Measurements from ENCODE around the gene EHD3. TPM values are rescaled to one million over a fixed set of nuclear protein-coding genes. Genes with fewer than 3 reads are reported as not detected.

The EHD3 gene
- total RNA-seq, 1 experiment from 2014 or later, result 152 TPM

- Histone ChIP-seq H3K27ac (ENCODE audit: low read length) (peak overlapping the region; percentile 96), H3K9me3 (ENCODE audit: low read length) (no peaks in the 10 kb centered on the region), H3K4me1 (ENCODE audit: low read length) (peaks cover 54% of the 10 kb centered on the region), H2AFZ (ENCODE audit: low read length) (no peak overlapping the region), H3K36me3 (ENCODE audit: insufficient read depth, low read length) (peaks cover 43% of the 10 kb centered on the region), H3K9ac (ENCODE audit: low read length) (peak overlapping the region; percentile 91), H4K20me1 (ENCODE audit: insufficient read depth, low read depth, low read length) (peaks cover 40% of the 10 kb centered on the region), H3K27me3 (ENCODE audit: low read length) (no peaks in the 10 kb centered on the region), H3K4me2 (ENCODE audit: low read depth, low read length, poor library complexity, severe bottlenecking) (peak overlapping the region; percentile 94), H3K4me3 (ENCODE audit: low read length) (peak overlapping the region; percentile 81), H3K79me2 (ENCODE audit: low read length) (peaks cover 61% of the 10 kb centered on the region), H3K9me2 (replicated peaks; ENCODE audit: insufficient read depth, low read length) (no peaks in the 10 kb centered on the region)
- DNase-seq, result peak; percentile 56
These were observed 941 bp downstream of the EHD3 start for GRCh38 chr2:31234683-31235503.

GRCh38 chr2:31235504-31235902 is 1.6 kb downstream of the EHD3 start:
- Histone ChIP-seq H4K20me1 (ENCODE audit: insufficient read depth, low read depth, low read length) (peaks cover 46% of the 10 kb centered on the region), H3K27me3 (ENCODE audit: low read length) (no peaks in the 10 kb centered on the region), H3K4me1 (ENCODE audit: low read length) (peaks cover 60% of the 10 kb centered on the region), H2AFZ (ENCODE audit: low read length) (no peak overlapping the region), H3K36me3 (ENCODE audit: insufficient read depth, low read length) (peaks cover 49% of the 10 kb centered on the region), H3K9me3 (ENCODE audit: low read length) (no peaks in the 10 kb centered on the region), H3K9ac (ENCODE audit: low read length) (peak overlapping the region; percentile 91), H3K9me2 (replicated peaks; ENCODE audit: insufficient read depth, low read length) (no peaks in the 10 kb centered on the region), H3K27ac (ENCODE audit: low read length) (peak overlapping the region; percentile 96), H3K79me2 (ENCODE audit: low read length) (peaks cover 67% of the 10 kb centered on the region), H3K4me2 (ENCODE audit: low read depth, low read length, poor library complexity, severe bottlenecking) (peak overlapping the region; percentile 94), H3K4me3 (ENCODE audit: low read length) (peak overlapping the region; percentile 81)
- peak; percentile 67 for DNase-seq

DNA sequence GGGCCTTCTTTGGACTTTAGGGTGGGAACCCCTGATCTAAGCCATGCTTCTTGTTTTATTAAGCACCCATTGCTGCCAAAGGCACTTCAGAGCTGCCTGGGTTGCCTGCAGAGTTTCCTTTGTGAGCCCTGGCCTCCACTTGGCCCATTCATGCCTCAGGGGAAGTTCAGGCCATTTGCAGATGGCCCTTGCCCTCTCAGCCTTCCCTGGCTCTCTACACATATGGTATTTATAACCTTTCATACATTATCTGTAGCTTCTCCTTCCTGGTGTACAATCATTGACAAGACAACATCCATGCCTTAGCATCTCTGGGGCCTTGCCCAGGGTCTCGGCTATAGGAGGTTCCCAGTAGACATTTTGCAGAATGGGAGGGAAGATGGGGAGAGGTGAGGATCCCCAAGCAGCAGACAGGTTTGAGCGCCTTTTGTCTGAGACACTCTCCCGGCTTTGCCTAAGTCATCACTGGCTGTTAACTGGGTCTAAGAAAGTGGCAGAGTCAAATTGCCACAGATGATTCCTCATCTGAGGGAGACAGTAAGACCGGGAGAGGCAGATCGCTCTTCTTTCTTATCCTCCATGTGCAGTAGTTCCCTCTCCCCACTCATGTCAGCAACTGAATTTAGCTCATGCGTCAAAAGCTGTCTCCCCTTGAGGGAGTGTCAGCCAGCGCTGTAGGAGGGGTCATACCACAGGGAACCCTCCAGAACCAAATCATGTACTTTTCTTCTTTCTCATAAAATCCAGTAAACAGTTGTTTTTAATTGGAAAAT is 2.7 kb downstream of the EHD3 start:
- Histone ChIP-seq H3K27ac (ENCODE audit: low read length) (peak overlapping the region; percentile 96), H3K4me3 (ENCODE audit: low read length) (peak overlapping the region; percentile 81), H4K20me1 (ENCODE audit: insufficient read depth, low read depth, low read length) (peaks cover 57% of the 10 kb centered on the region), H3K9me3 (ENCODE audit: low read length) (no peaks in the 10 kb centered on the region), H3K9ac (ENCODE audit: low read length) (peak overlapping the region; percentile 91), H3K79me2 (ENCODE audit: low read length) (peaks cover 79% of the 10 kb centered on the region), H2AFZ (ENCODE audit: low read length) (no peak overlapping the region), H3K4me2 (ENCODE audit: low read depth, low read length, poor library complexity, severe bottlenecking) (peak overlapping the region; percentile 94), H3K9me2 (replicated peaks; ENCODE audit: insufficient read depth, low read length) (no peaks in the 10 kb centered on the region), H3K4me1 (ENCODE audit: low read length) (peaks cover 72% of the 10 kb centered on the region), H3K36me3 (ENCODE audit: insufficient read depth, low read length) (peaks cover 60% of the 10 kb centered on the region), H3K27me3 (ENCODE audit: low read length) (no peaks in the 10 kb centered on the region)
- DNase-seq, result peak; percentile 74

DNA sequence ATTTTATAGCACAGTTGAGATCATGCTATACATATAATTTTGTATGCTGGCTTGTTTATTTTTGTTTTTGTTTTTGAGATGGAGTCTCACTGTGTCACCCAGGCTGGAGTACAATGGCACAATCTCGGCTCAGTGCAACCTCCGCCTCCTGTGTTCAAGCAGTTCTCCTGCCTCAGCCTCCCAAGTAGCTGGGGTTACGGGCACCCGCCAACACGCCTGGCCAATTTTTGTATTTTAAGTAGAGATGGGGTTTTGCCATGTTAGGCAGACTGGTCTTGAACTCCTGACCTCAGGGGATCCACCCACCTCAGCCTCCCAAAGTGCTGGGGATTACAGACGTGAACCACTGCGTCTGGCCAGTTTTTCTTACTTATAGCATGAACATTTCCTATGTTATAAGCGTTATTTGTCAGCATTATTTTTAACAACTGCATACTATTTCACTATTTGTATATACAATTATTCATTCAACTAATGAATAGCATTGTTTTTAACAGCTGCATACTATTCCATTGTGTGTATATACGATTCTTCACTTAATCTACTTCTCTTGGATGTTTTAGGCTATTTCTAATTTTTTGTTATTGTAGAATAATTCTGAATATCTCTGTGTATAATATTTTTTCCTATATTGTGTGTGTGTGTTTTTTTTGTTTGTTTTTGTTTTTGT is 3.5 kb downstream of the EHD3 start:
- Histone ChIP-seq H3K36me3 (ENCODE audit: insufficient read depth, low read length) (peaks cover 68% of the 10 kb centered on the region), H3K9ac (ENCODE audit: low read length) (peak overlapping the region; percentile 57), H4K20me1 (ENCODE audit: insufficient read depth, low read depth, low read length) (peaks cover 65% of the 10 kb centered on the region), H3K4me2 (ENCODE audit: low read depth, low read length, poor library complexity, severe bottlenecking) (peak overlapping the region; percentile 94), H3K9me2 (replicated peaks; ENCODE audit: insufficient read depth, low read length) (no peaks in the 10 kb centered on the region), H2AFZ (ENCODE audit: low read length) (no peak overlapping the region), H3K9me3 (ENCODE audit: low read length) (no peaks in the 10 kb centered on the region), H3K27ac (ENCODE audit: low read length) (peak overlapping the region; percentile 96), H3K27me3 (ENCODE audit: low read length) (no peaks in the 10 kb centered on the region), H3K79me2 (ENCODE audit: low read length) (peaks cover 87% of the 10 kb centered on the region), H3K4me3 (ENCODE audit: low read length) (peak overlapping the region; percentile 53), H3K4me1 (ENCODE audit: low read length) (peaks cover 80% of the 10 kb centered on the region)
- peak; percentile 41 for DNase-seq

DNA sequence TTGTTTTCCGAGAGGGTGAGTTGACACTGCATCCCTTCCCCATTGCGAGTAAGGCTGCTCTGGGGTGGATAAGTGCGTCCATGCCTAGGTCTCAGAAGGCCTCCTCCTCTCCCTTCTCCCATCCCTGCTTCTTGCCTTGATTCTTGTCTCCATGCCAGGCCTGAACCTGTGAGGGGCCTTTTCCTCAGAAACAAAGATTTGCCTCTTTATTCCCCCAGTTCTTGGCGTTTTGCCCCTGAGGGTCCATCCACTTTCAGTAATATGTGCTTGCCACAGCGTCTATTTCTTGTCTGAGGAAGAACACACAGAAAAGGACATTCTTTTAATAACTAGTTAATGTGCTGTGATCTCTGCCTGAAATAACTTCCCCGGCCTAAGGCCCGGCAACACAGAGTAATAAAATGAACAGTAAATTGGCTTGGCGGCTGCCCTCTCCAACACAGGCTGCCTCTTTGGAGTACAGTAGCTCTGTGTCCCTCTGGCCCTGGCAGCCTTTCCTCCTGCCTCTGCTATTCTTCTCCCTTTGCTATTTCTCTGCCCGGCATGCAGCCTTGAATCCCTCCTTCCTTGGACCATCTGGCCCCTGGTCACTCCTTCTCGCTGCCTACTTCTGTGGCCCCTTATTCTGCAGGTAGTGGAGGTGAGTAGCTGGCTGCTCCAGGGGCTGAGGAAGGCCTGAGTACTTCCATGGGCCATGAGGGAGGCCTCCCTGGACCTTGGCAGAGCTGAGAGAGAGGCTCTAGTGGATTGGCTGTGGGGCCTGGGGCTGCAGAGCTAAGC is 4.4 kb downstream of the EHD3 start:
- H3K9me2 ChIP-seq (replicated peaks; ENCODE audit: insufficient read depth, low read length), result no peaks in the 10 kb centered on the region
- H3K4me3 ChIP-seq (ENCODE audit: low read length), result peak overlapping the region; percentile 53
- peaks cover 71% of the 10 kb centered on the region for H3K36me3 ChIP-seq (ENCODE audit: insufficient read depth, low read length)
- peak overlapping the region; percentile 96 for H3K27ac ChIP-seq (ENCODE audit: low read length)
- peaks cover 66% of the 10 kb centered on the region for H4K20me1 ChIP-seq (ENCODE audit: insufficient read depth, low read depth, low read length)
- peak overlapping the region; percentile 57 for H3K9ac ChIP-seq (ENCODE audit: low read length)
- H3K4me1 ChIP-seq (ENCODE audit: low read length), result peaks cover 77% of the 10 kb centered on the region
- no peaks in the 10 kb centered on the region for H3K9me3 ChIP-seq (ENCODE audit: low read length)
- no peak overlapping the region for H2AFZ ChIP-seq (ENCODE audit: low read length)
- H3K4me2 ChIP-seq (ENCODE audit: low read depth, low read length, poor library complexity, severe bottlenecking), result peak overlapping the region; percentile 94
- DNase-seq, result peak; percentile 45
- no peaks in the 10 kb centered on the region for H3K27me3 ChIP-seq (ENCODE audit: low read length)
- H3K79me2 ChIP-seq (ENCODE audit: low read length), result peaks cover 91% of the 10 kb centered on the region

DNA sequence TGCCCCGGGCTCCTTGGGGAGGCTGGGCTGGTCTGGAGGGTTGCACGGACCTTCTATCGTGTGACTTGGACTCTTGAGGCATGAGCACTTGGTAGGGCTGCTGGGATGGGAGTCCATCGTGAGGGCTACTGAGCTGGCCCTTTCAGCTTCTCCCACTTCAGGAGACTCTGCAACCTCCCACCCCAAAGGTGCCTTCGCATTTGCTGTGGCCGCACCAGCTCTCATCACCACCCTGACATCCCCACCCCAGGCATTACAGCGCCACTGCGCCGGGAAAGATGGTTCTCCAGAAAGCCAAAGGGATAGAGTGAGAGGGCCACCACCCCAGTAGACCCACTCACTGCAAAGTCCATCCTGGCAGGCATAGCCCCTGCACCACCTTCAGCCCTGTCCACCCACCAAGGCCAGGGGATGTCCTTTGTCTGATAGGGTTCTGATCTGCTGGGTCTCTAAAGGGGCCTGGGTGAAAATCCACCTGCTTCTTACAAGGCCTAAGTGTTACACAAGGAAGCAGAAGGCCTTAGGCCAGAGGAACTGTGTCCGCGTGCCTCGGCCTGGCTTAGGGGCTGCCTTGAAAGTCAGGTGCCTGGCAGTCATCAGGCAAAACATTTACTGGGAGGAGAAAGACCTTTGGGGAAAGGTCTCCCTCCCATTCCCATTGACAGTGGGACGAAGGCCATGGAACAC is 5.1 kb downstream of the EHD3 start:
- Histone ChIP-seq H3K27me3 (ENCODE audit: low read length) (no peaks in the 10 kb centered on the region), H3K9ac (ENCODE audit: low read length) (peak overlapping the region; percentile 57), H3K36me3 (ENCODE audit: insufficient read depth, low read length) (peaks cover 74% of the 10 kb centered on the region), H4K20me1 (ENCODE audit: insufficient read depth, low read depth, low read length) (peaks cover 69% of the 10 kb centered on the region), H3K9me2 (replicated peaks; ENCODE audit: insufficient read depth, low read length) (no peaks in the 10 kb centered on the region), H3K4me2 (ENCODE audit: low read depth, low read length, poor library complexity, severe bottlenecking) (peak overlapping the region; percentile 94), H3K4me3 (ENCODE audit: low read length) (peak overlapping the region; percentile 53; the same call in 1 of the 2 replicates), H3K27ac (ENCODE audit: low read length) (peak overlapping the region; percentile 96), H3K9me3 (ENCODE audit: low read length) (no peaks in the 10 kb centered on the region), H2AFZ (ENCODE audit: low read length) (no peak overlapping the region), H3K4me1 (ENCODE audit: low read length) (peaks cover 77% of the 10 kb centered on the region), H3K79me2 (ENCODE audit: low read length) (peaks cover 90% of the 10 kb centered on the region)
- no peak for DNase-seq

DNA sequence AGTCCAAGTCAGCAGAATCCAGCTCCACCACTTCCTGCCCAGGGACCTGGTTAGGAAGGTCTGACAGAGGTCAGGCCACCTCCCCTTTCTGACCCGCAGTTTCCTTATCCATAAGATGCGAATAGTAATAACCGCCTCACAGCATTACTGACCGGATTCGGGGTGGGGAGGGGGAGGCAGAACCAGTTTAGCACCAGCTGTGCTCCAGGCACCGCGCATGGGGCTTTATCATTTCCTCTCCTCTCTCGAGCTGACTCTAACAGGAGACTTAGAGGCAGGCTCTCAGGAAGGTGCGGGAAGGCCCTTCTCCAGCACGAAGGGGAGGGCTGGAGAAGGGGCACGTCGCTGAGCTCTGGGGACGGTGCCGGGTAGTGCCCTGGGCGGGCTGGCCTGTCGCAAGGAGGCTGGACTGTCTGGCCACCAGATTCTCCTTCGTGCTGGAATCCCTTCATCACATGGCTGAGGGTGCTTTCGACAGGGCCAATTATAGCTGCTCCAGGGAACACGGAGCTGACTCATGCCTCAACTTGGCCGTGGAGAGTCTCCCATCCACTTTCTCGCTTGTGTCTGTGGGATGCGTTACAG is 5.7 kb downstream of the EHD3 start:
- DNase-seq, result peak; percentile 57
- Histone ChIP-seq H2AFZ (ENCODE audit: low read length) (no peak overlapping the region), H3K4me3 (ENCODE audit: low read length) (peak overlapping the region; percentile 53; the same call in 1 of the 2 replicates), H3K79me2 (ENCODE audit: low read length) (peaks cover 90% of the 10 kb centered on the region), H3K9ac (ENCODE audit: low read length) (peak overlapping the region; percentile 57), H3K27me3 (ENCODE audit: low read length) (no peaks in the 10 kb centered on the region), H3K36me3 (ENCODE audit: insufficient read depth, low read length) (peaks cover 74% of the 10 kb centered on the region), H3K4me1 (ENCODE audit: low read length) (peaks cover 83% of the 10 kb centered on the region), H3K27ac (ENCODE audit: low read length) (peak overlapping the region; percentile 96), H3K9me3 (ENCODE audit: low read length) (no peaks in the 10 kb centered on the region), H4K20me1 (ENCODE audit: insufficient read depth, low read depth, low read length) (peaks cover 70% of the 10 kb centered on the region), H3K4me2 (ENCODE audit: low read depth, low read length, poor library complexity, severe bottlenecking) (peak overlapping the region; percentile 94), H3K9me2 (replicated peaks; ENCODE audit: insufficient read depth, low read length) (no peaks in the 10 kb centered on the region)
